Body of pancreas (tissue), 4 donors: ENCODE results near the gene COBLL1.

Experiments
- CTCF ChIP-seq, 7 experiments: fragments of 450-650 bp in 4 of 7; fragments of 200-600 bp in 3 of 7; sonication (generic) in 3 of 7; IDR thresholded peaks; one replicate each; pipeline ENCODE4 v1.5.1; 2016 to 2019; ENCODE audit warnings: antibody characterized with exemption in 7 of 7
- POLR2A ChIP-seq, 3 donors: fragments of 450-650 bp; IDR thresholded peaks; one replicate each; pipeline ENCODE4 v1.6.1; 2016; ENCODE audit warnings: antibody characterized with exemption in 3 of 3, mild to moderate bottlenecking in 2 of 3

- TF ChIP-seq CTCF (IDR thresholded peaks at IDR 0.05): no peak
- no peak for TF ChIP-seq POLR2A (IDR thresholded peaks at IDR 0.05)
These were observed 88.7 kb downstream of the COBLL1 start for GRCh38 chr2:164752956-164753355.
